SW 1271 (cell line): ENCODE measurements around the gene RCBTB1.
"Not testable (repeated sequence)": the region's sequence is repeated elsewhere in the genome, so short reads cannot be mapped to it uniquely, and the experiment has no call there.

Experiments
- DNase-seq, 2 experiments: peaks; one replicate each; lab custom pipeline; 2025; lab: John Stamatoyannopoulos, UW

The RCBTB1 gene

GRCh38 chr13:49585220-49586157 lies at the start of gene RCBTB1:
Gene RCBTB1, minus strand, starts transcription at chr13:49585558. Its CDS starts 18,279 bp downstream, at chr13:49567279.
- peak in 1 of 2 experiments; percentile 54 for DNase-seq

- no peak for DNase-seq
Measured at GRCh38 chr13:49633710-49634109, 48.4 kb upstream of the RCBTB1 start.

- no peak for DNase-seq
Measured at GRCh38 chr13:49632156-49632555, 46.8 kb upstream of the RCBTB1 start.

GRCh38 chr13:49630580-49630979 lies 45.2 kb upstream of the RCBTB1 start:
- no peak for DNase-seq

- no peak for DNase-seq
Measured at GRCh38 chr13:49629947-49630346, 44.6 kb upstream of the RCBTB1 start.

GRCh38 chr13:49629196-49629938 lies 44.0 kb upstream of the RCBTB1 start:
- DNase-seq: no peak

- DNase-seq: no peak
Measured at GRCh38 chr13:49627831-49628652, 42.7 kb upstream of the RCBTB1 start, which contains the start of gene ARL11. Gene ARL11, plus strand, starts transcription at chr13:49628507. Its CDS starts 1,941 bp downstream, at chr13:49630448.

- DNase-seq: no peak
Measured at GRCh38 chr13:49625392-49626079, 40.2 kb upstream of the RCBTB1 start.

GRCh38 chr13:49624229-49624628 lies 38.9 kb upstream of the RCBTB1 start:
- no peak for DNase-seq

- no peak for DNase-seq
Measured at GRCh38 chr13:49622174-49622946, 37.0 kb upstream of the RCBTB1 start.

- no peak for DNase-seq
Measured at GRCh38 chr13:49620170-49620621, 34.8 kb upstream of the RCBTB1 start.

GRCh38 chr13:49616676-49617065 lies 31.3 kb upstream of the RCBTB1 start:
- no peak for DNase-seq

GRCh38 chr13:49615836-49616675 lies 30.7 kb upstream of the RCBTB1 start:
- no peak for DNase-seq

- DNase-seq: not testable (repeated sequence)
Measured at GRCh38 chr13:49612042-49612441, 26.7 kb upstream of the RCBTB1 start.

GRCh38 chr13:49610176-49610575 lies 24.8 kb upstream of the RCBTB1 start:
- no peak for DNase-seq

- DNase-seq: no peak
Measured at GRCh38 chr13:49608651-49609331, 23.4 kb upstream of the RCBTB1 start.

GRCh38 chr13:49607761-49608160 lies 22.4 kb upstream of the RCBTB1 start:
- no peak for DNase-seq

GRCh38 chr13:49606747-49607648 lies 21.6 kb upstream of the RCBTB1 start:
- peak; percentile 43 to 83 for DNase-seq
